Liver (tissue), 3 donors: Measurements from ENCODE around the gene KCNJ12.
"Not testable (repeated sequence)": the region's sequence is repeated elsewhere in the genome, so short reads cannot be mapped to it uniquely, and the experiment has no call there.

Experiments used
- CTCF ChIP-seq: fragments of 150-350 bp; IDR thresholded peaks from 2 replicates; pipeline ENCODE4 v1.5.1; 2017; ENCODE audit warnings: improper control_type of control experiment, low read depth, low read length; ENCODE audit not compliant: missing input control
- RAD21 ChIP-seq, 2 donors: IDR thresholded peaks; 2 replicates each; pipeline ENCODE4 v1.6.1; 2016; ENCODE audit warnings: antibody characterized with exemption in 2 of 2, mild to moderate bottlenecking in 2 of 2
- REST ChIP-seq: IDR thresholded peaks from 2 replicates; pipeline ENCODE4 v1.6.1; 2016; ENCODE audit warnings: antibody characterized with exemption, mild to moderate bottlenecking
- SP1 ChIP-seq: IDR thresholded peaks from 2 replicates; pipeline ENCODE4 v1.6.1; 2018; ENCODE audit warnings: antibody characterized with exemption, mild to moderate bottlenecking
- donor health status: healthy.
- donor health status: healthy.

- not testable (repeated sequence) for TF ChIP-seq SP1; REST; CTCF; RAD21 (IDR thresholded peaks at IDR 0.05)
These were observed 30.7 kb downstream of the KCNJ12 start for GRCh38 chr17:21406616-21407404.
